ENCODE data around the gene RAB27A. TPM values are rescaled to one million over a fixed set of nuclear protein-coding genes. Genes with fewer than 3 reads are reported as not detected.
A peak's percentile ranks its signal among the peaks of the same experiment; 100 is the strongest.

The RAB27A gene
- total RNA-seq, 1 donor from 2014 or later: 19.4 TPM

DNA sequence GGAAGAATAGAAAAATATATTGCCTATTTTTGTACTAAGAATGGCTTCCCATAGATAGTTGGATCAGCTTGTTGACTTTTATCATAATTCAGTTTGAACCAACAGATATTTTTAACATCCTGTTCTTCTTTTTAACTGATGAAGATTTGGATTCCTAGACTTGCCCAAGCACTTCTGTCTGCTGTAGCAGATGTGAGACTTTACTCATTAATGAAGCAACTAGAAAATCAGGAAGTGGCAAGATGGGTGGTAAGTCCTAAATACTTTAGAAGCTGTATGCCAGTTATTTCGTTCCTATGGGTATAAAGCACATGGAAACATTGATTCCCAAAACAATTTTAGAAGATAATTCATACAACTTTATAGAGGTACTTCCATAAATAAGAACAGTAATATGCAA, 37.8 kb upstream of the RAB27A start:
- Mint-ChIP-seq H3K36me3 (ENCODE audit: low read depth, unreplicated experiment) (no peaks in the 10 kb centered on the region), H3K4me1 (ENCODE audit: unreplicated experiment) (no peaks in the 10 kb centered on the region), H3K9me3 (ENCODE audit: unreplicated experiment) (no peaks in the 10 kb centered on the region), H3K4me3 (ENCODE audit: unreplicated experiment) (no peak overlapping the region), H3K27ac (ENCODE audit: unreplicated experiment) (no peak overlapping the region), H3K27me3 (ENCODE audit: unreplicated experiment) (no peaks in the 10 kb centered on the region)
- TF ChIP-seq, protein P1, sequence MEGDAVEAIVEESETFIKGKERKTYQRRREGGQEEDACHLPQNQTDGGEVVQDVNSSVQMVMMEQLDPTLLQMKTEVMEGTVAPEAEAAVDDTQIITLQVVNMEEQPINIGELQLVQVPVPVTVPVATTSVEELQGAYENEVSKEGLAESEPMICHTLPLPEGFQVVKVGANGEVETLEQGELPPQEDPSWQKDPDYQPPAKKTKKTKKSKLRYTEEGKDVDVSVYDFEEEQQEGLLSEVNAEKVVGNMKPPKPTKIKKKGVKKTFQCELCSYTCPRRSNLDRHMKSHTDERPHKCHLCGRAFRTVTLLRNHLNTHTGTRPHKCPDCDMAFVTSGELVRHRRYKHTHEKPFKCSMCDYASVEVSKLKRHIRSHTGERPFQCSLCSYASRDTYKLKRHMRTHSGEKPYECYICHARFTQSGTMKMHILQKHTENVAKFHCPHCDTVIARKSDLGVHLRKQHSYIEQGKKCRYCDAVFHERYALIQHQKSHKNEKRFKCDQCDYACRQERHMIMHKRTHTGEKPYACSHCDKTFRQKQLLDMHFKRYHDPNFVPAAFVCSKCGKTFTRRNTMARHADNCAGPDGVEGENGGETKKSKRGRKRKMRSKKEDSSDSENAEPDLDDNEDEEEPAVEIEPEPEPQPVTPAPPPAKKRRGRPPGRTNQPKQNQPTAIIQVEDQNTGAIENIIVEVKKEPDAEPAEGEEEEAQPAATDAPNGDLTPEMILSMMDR (IDR thresholded peaks at IDR 0.05; ENCODE audit: unreplicated experiment): no peak
- no peak for DNase-seq (ENCODE audit: low spot score)

DNA sequence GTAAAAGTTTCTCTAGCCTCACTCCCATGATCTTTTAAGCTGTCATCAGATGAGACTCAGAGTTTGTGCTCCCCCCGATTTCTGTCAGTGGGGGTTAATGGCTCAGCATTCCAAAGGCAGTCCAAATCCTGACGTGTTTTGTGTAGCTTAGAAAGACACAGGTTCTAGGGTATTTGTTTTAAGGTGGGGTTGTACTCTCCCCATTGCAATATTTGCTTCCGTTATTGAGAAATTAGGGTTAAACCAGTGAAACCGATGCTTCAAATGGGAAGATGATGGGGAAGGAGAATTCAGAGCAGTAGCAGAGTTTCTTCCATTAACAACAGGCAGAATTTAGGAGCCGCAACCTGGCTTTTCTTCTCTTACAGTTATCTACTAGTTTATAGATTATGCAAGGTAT, 32.9 kb upstream of the RAB27A start:
- TF ChIP-seq, protein P1 (IDR thresholded peaks at IDR 0.05; ENCODE audit: unreplicated experiment): no peak
- H3K4me3 Mint-ChIP-seq (ENCODE audit: unreplicated experiment): no peak overlapping the region
- peaks cover 10% of the 10 kb centered on the region for H3K4me1 Mint-ChIP-seq (ENCODE audit: unreplicated experiment)
- peaks cover 1% of the 10 kb centered on the region for H3K27me3 Mint-ChIP-seq (ENCODE audit: unreplicated experiment)
- no peaks in the 10 kb centered on the region for H3K9me3 Mint-ChIP-seq (ENCODE audit: unreplicated experiment)
- H3K36me3 Mint-ChIP-seq (ENCODE audit: low read depth, unreplicated experiment): no peaks in the 10 kb centered on the region
- no peak for DNase-seq (ENCODE audit: low spot score)
- H3K27ac Mint-ChIP-seq (ENCODE audit: unreplicated experiment): no peak overlapping the region

- H3K36me3 Mint-ChIP-seq (ENCODE audit: low read depth, unreplicated experiment): no peaks in the 10 kb centered on the region
- H3K27ac Mint-ChIP-seq (ENCODE audit: unreplicated experiment): no peak overlapping the region
- H3K27me3 Mint-ChIP-seq (ENCODE audit: unreplicated experiment): peaks cover 1% of the 10 kb centered on the region
- no peaks in the 10 kb centered on the region for H3K9me3 Mint-ChIP-seq (ENCODE audit: unreplicated experiment)
- TF ChIP-seq, protein P1 (IDR thresholded peaks at IDR 0.05; ENCODE audit: unreplicated experiment): no peak
- no peak overlapping the region for H3K4me3 Mint-ChIP-seq (ENCODE audit: unreplicated experiment)
- DNase-seq (ENCODE audit: low spot score): no peak
- peaks cover 10% of the 10 kb centered on the region for H3K4me1 Mint-ChIP-seq (ENCODE audit: unreplicated experiment)
Measured at GRCh38 chr15:55320963-55321362, 31.4 kb upstream of the RAB27A start.

- H3K4me1 Mint-ChIP-seq (ENCODE audit: unreplicated experiment): peaks cover 13% of the 10 kb centered on the region
- no peak overlapping the region for H3K27ac Mint-ChIP-seq (ENCODE audit: unreplicated experiment)
- no peaks in the 10 kb centered on the region for H3K9me3 Mint-ChIP-seq (ENCODE audit: unreplicated experiment)
- no peaks in the 10 kb centered on the region for H3K36me3 Mint-ChIP-seq (ENCODE audit: low read depth, unreplicated experiment)
- peaks cover 1% of the 10 kb centered on the region for H3K27me3 Mint-ChIP-seq (ENCODE audit: unreplicated experiment)
- TF ChIP-seq, protein P1 (IDR thresholded peaks at IDR 0.05; ENCODE audit: unreplicated experiment): no peak
- no peak overlapping the region for H3K4me3 Mint-ChIP-seq (ENCODE audit: unreplicated experiment)
- DNase-seq (ENCODE audit: low spot score): no peak
Measured at GRCh38 chr15:55320238-55320550, 30.6 kb upstream of the RAB27A start.

GRCh38 chr15:55319537-55320237, 30.1 kb upstream of the RAB27A start:
- peaks cover 13% of the 10 kb centered on the region for H3K4me1 Mint-ChIP-seq (ENCODE audit: unreplicated experiment)
- H3K9me3 Mint-ChIP-seq (ENCODE audit: unreplicated experiment): no peaks in the 10 kb centered on the region
- no peak for DNase-seq (ENCODE audit: low spot score)
- H3K36me3 Mint-ChIP-seq (ENCODE audit: low read depth, unreplicated experiment): no peaks in the 10 kb centered on the region
- H3K4me3 Mint-ChIP-seq (ENCODE audit: unreplicated experiment): peak overlapping the region; percentile 95
- peak overlapping the region; percentile 30 for H3K27ac Mint-ChIP-seq (ENCODE audit: unreplicated experiment)
- H3K27me3 Mint-ChIP-seq (ENCODE audit: unreplicated experiment): peaks cover 1% of the 10 kb centered on the region
- TF ChIP-seq, protein P1 (IDR thresholded peaks at IDR 0.05; ENCODE audit: unreplicated experiment): no peak
